Heart right ventricle (tissue), 16 donors: ENCODE results near the gene DENND2A. TPM values are rescaled to one million over a fixed set of nuclear protein-coding genes. Genes with fewer than 3 reads are reported as not detected.
A peak's percentile ranks its signal among the peaks of the same experiment; 100 is the strongest.

Experiments
- ATAC-seq, 8 donors: fragments of 200-7000 bp; cut with Tn5 transposase; one replicate each; pipeline ENCODE4 v1.9.1; 2020; ENCODE audit warnings: mild to moderate bottlenecking in 8 of 8, moderate library complexity in 8 of 8, moderate number of reproducible peaks in 1 of 8
- DNase-seq, 2 donors: peaks; one replicate each; pipeline ENCODE4 v3.0.0-alpha.2; 2020
- H3K27ac ChIP-seq, 10 donors: fragments of 200-600 bp; sonication (generic) in 2 of 10; one replicate each; pipeline versions ENCODE4 v1.5.0 to v1.8.0; 2020 to 2022; ENCODE audit warnings: mild to moderate bottlenecking in 3 of 10
- H3K27me3 ChIP-seq, 7 donors: fragments of 200-600 bp; one replicate each; pipeline ENCODE4 v1.8.0; 2021 to 2022; ENCODE audit warnings: mild to moderate bottlenecking in 2 of 7
- H3K36me3 ChIP-seq, 9 donors: fragments of 200-600 bp; sonication (generic) in 1 of 9; one replicate each; pipeline versions ENCODE4 v1.5.0 to v1.8.0; 2020 to 2022; ENCODE audit warnings: mild to moderate bottlenecking in 2 of 9
- H3K4me1 ChIP-seq, 9 donors: fragments of 200-600 bp; sonication (generic) in 1 of 9; one replicate each; pipeline versions ENCODE4 v1.5.0 to v1.8.0; 2020 to 2022; ENCODE audit warnings: mild to moderate bottlenecking in 4 of 9
- H3K4me3 ChIP-seq, 10 donors: fragments of 200-600 bp; sonication (generic) in 2 of 10; one replicate each; pipeline versions ENCODE4 v1.5.0 to v1.8.0; 2020 to 2022; ENCODE audit warnings: mild to moderate bottlenecking in 7 of 10, moderate library complexity in 2 of 10
- H3K9me3 ChIP-seq, 11 donors: fragments of 200-600 bp in 10 of 11; sonication (generic) in 2 of 11; one replicate each; pipeline versions ENCODE4 v1.5.0 to v1.8.0; 2013 to 2022; ENCODE audit warnings: mild to moderate bottlenecking in 2 of 11, control low read depth in 1 of 11, moderate library complexity in 1 of 11
- WGBS, 2 donors: extraction: QIAGEN DNeasy Blood & Tissue Kit; methylation state at CpG; one replicate each; pipeline ENCODE4 v1.1.7; 2013; ENCODE audit warnings: inconsistent platforms in 1 of 2; 5-methylcytosine and 5-hydroxymethylcytosine counted together
- intact Hi-C, 10 donors: fragments of 100-400 bp; cut with DNase I; formaldehyde crosslinking; loops; one replicate each; pipeline versions ENCODE4 v1.11.1 to v1.14.2; 2022
- polyA plus RNA-seq, 2 donors: library from polyadenylated mRNA; stranded (reverse); fragments of 200-250 nt; gene quantifications; one replicate each; pipeline ENCODE4 v1.2.3, GENCODE V29; 2013
- total RNA-seq, 10 donors: library from RNA; stranded (reverse); fragmentation: NEBNext Ultra II Directional in 3 of 10; extraction: Animal tissue kit (Norgen Biotek cat#: 25700) in 3 of 10; gene quantifications; one replicate each; pipeline versions ENCODE4 v1.2.1 to v1.2.4, GENCODE V29; 2021 to 2023
- TF ChIP-seq, protein P1 (sequence below), 9 donors: fragments of 200-600 bp; sonication (generic) in 2 of 9; IDR thresholded peaks; one replicate each; pipeline versions ENCODE4 v1.5.0 to v1.8.0; 2021 to 2022; ENCODE audit warnings: antibody characterized with exemption in 9 of 9, mild to moderate bottlenecking in 5 of 9, moderate library complexity in 1 of 9
- donor health status: Arrhythmogenic right ventricular cardiomyopathy.
- donor health status: ischemic (EF 13 %, LVEDD 7.1; RV severe dilation, severe dysfunction).
- donor health status: healthy with polysubstance abuse.
- donor health status: DM: no; HTN: yes; CAD: no.
- donor health status: DM: no; HTN: no; CAD: no.
- donor health status: ischemic (EF 25% LVEDD 6.9; RV normal size, moderate dysfunction).
- donor health status: ischemic (EF 25% LVEDD 5.7; RV mildly dilated, moderate dysfunction).
- donor health status: healthy.
- donor health status: DM: yes; HTN: yes; CAD: no.
- donor health status: Ischemic cardiomyopathy.
- donor health status: ischemic (EF 35%, LVEDD 5.7; RV mildly dilated, moderate dysfunction).
- donor health status: nonischemic (EF 11% LVEDD 7.7; RV severe dilation, severe dysfunction).
- donor health status: DM: yes; HTN: yes; CAD: no.
- donor health status: PGD.
- donor health status: ischemic (EF 29% LVEDD 5.4; RV normal size, mild dysfunction).
- donor health status: nonischemic (EF 23%, LVEDD 6.1; RV moderate dilation, normal function).

The DENND2A gene
- total and polyA plus RNA-seq, 12 donors, result 3.8 to 16.9 (median 9.8) TPM

GRCh38 chr7:140604076-140604475 is 36.5 kb downstream of the DENND2A start:
- no peak for ATAC-seq
- no peak for DNase-seq
- Histone ChIP-seq H3K27me3 (no peaks in the 10 kb centered on the region), H3K4me1 (peaks cover 6 to 45% (median 26%) of the 10 kb centered on the region in 9 donors), H3K9me3 (no peaks in the 10 kb centered on the region), H3K27ac (no peak overlapping the region), H3K36me3 (peaks cover 0 to 36% (median 0%) of the 10 kb centered on the region in 9 donors), H3K4me3 (no peak overlapping the region)
- TF ChIP-seq, protein P1, sequence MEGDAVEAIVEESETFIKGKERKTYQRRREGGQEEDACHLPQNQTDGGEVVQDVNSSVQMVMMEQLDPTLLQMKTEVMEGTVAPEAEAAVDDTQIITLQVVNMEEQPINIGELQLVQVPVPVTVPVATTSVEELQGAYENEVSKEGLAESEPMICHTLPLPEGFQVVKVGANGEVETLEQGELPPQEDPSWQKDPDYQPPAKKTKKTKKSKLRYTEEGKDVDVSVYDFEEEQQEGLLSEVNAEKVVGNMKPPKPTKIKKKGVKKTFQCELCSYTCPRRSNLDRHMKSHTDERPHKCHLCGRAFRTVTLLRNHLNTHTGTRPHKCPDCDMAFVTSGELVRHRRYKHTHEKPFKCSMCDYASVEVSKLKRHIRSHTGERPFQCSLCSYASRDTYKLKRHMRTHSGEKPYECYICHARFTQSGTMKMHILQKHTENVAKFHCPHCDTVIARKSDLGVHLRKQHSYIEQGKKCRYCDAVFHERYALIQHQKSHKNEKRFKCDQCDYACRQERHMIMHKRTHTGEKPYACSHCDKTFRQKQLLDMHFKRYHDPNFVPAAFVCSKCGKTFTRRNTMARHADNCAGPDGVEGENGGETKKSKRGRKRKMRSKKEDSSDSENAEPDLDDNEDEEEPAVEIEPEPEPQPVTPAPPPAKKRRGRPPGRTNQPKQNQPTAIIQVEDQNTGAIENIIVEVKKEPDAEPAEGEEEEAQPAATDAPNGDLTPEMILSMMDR (IDR thresholded peaks at IDR 0.05), result no peak
- intact Hi-C loops, result no loop called here
- 92 to 94% methylated on average over 7 of the region's 7 CpGs for WGBS, 2 donors

- H3K9me3 ChIP-seq, result no peaks in the 10 kb centered on the region
- no peaks in the 10 kb centered on the region for H3K27me3 ChIP-seq
- TF ChIP-seq, protein P1 (IDR thresholded peaks at IDR 0.05), result no peak
- intact Hi-C loops, result no loop called here
- ATAC-seq (peak in 2 of 8 donors; percentile 18 to 22), DNase-seq (peak in 1 of 2 donors; percentile 19)
- WGBS, 2 donors, result 67 to 76% methylated on average over 21 of the region's 21 CpGs
- peaks cover 0 to 36% (median 0%) of the 10 kb centered on the region in 9 donors for H3K36me3 ChIP-seq
- peaks cover 0 to 37% (median 10%) of the 10 kb centered on the region in 9 donors for H3K4me1 ChIP-seq
- no peak overlapping the region for H3K4me3 ChIP-seq
- peak overlapping the region in 7 of 10 donors; percentile 23 to 56 (median 40) for H3K27ac ChIP-seq
Measured at GRCh38 chr7:140601566-140602174, 38.9 kb downstream of the DENND2A start.

- Histone ChIP-seq H3K4me1 (peaks cover 0 to 41% (median 10%) of the 10 kb centered on the region in 9 donors), H3K27me3 (no peaks in the 10 kb centered on the region), H3K27ac (no peak overlapping the region), H3K4me3 (no peak overlapping the region), H3K9me3 (no peaks in the 10 kb centered on the region), H3K36me3 (peaks cover 0 to 36% (median 0%) of the 10 kb centered on the region in 9 donors)
- 94 to 96% methylated on average over 3 of the region's 3 CpGs for WGBS, 2 donors
- ATAC-seq (no peak), DNase-seq (no peak)
- intact Hi-C loops, result no loop called here
- TF ChIP-seq, protein P1 (IDR thresholded peaks at IDR 0.05), result no peak
Measured at GRCh38 chr7:140600341-140600740, 40.3 kb downstream of the DENND2A start.

- intact Hi-C loops, result loop anchor here in 6 of 10 donors (5.0 to 10.0 kb wide), 2 partner anchors 40 to 47 kb away; partner anchors contain the start of gene DENND2A (in 2 of the 6)
Measured at GRCh38 chr7:140597428-140597949, 43.1 kb downstream of the DENND2A start.

More at GRCh38 chr7:140597428-140597949, 43.1 kb downstream of the DENND2A start:
- DNase-seq (peak; percentile 45 to 61), ATAC-seq (peak in 6 of 8 donors; percentile 36 to 72 (median 50))
- WGBS, 2 donors, result 57 to 64% methylated on average over 5 of the region's 5 CpGs
- Histone ChIP-seq H3K9me3 (no peaks in the 10 kb centered on the region), H3K36me3 (peaks cover 0 to 30% (median 0%) of the 10 kb centered on the region in 9 donors), H3K4me3 (no peak overlapping the region), H3K27ac (peak overlapping the region in 8 of 10 donors; percentile 10 to 72 (median 55)), H3K4me1 (peaks cover 0 to 53% (median 11%) of the 10 kb centered on the region in 9 donors), H3K27me3 (no peaks in the 10 kb centered on the region)
- TF ChIP-seq, protein P1 (IDR thresholded peaks at IDR 0.05), result no peak
